TTC549 (cell line): ENCODE data around the gene CGN.
"Not testable (repeated sequence)": the region's sequence is repeated elsewhere in the genome, so short reads cannot be mapped to it uniquely, and the experiment has no call there.

ENCODE experiments used
- FAIRE-seq: peaks from 2 replicates; lab custom pipeline; 2012; peaks lifted over from hg19 to GRCh38; lab: Jason Lieb, UNC

CGN gene

DNA sequence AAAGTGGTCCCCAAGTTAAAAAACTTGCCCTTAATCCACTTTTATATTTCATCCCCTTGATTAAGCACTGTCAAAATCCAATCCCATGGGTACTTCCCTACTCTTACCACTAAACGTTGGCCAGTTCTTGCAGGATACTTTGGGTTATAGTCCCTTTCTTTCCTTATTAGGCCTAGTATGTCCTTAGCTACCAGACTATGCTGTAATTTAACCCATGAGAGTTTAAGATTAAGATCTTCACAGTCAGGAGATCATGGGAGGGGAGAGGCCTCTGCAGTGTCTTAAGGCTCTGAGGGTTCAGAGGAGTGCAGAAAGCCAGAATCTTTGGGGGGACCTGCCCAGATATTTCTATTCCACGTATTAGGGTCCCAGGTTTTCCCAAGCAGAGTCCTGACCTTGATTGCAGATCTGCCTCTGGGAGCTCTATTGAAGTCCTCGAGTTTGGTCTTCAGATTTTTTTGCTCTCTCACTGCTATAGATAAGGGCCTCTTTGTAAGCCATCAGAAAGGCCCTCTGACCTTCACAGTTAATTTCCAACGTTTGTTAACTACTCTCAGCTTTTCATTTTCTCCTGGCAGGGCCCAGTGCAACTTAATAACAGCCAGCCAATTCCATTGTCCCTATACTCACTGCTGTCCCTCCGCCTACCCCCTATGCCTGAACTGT, 9.0 kb upstream of the CGN start:
- FAIRE-seq: no peak

DNA sequence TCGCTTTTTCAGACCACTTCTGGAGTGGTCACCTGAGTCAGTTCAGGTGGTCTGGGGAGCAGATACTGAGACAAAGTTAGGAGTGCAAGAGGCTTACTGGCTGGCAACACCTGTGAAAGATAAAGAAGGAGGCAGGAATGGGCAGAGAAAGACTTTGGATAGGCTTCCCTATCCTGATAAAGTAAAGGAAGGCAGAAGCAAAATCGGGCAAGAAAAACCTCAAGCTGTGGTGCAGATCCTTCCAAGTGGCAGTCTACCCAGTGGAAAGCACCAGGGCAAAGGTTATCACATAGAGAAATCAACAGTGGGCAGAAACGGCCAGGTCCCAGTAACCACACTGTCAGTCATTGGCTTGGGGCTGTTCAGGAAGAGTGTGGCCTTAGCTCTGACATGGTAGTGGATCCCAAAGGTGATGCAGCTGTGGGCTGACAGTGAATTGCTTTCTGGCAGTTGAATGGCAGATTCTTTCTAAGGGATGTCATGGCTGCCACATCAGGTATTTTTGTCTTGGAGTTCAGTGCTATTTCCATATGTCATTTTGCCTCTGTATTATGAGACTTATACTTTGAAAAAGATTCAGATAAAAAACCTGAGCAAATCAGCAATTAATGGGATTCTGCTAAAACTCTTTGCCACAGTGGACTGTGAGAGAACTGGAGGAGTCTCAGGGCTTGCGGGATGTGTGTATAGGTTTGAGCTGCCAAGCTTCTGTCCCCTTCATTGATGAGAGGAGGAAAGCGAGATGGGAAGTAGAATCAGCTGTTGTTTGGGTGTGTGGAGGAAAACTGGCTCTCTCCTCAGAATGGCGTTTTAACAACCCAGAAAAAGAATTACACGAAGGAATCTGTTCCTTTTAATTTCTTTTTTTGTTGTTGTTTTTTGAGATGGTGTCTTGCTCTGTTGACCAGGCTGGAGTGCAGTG, 8.1 kb upstream of the CGN start:
- FAIRE-seq: no peak

DNA sequence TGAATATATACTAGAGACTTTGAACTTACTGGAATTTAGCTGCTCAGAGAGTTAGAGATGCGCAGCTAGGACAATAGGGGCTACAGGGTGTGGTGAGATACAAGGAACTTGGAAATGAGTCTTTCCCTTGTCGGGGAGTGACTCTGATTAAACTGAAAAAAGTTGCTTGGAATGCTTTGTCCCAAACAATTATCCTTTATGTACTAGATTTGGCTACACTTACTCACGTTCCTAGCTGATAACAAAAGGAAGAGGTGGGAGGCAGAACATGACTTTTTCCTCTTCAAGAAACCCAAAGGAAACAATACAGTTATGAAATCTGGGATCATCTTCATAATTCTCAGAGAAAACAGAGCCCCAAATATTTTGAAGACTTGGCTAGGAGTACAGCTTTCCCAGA, 6.9 kb upstream of the CGN start:
- FAIRE-seq: no peak

DNA sequence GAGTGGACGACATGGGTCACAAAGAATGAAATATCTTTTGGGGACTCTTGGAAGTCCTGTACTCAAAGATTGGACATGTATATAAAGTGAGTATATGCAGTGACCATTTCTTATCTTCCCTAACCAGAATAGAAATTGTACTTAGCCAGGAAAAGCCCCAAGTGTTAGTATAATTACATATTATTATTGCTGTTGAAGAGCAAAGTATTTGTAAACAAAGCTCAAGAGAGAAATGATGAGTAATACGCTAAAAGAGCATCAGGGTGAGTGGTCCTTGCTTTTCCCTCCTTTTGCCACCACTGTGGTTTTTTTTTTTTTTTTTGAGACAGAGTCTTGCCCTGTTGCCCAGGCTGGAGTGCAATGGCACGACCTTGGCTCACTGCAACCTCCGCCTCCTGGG, 6.4 kb upstream of the CGN start:
- FAIRE-seq: no peak

DNA sequence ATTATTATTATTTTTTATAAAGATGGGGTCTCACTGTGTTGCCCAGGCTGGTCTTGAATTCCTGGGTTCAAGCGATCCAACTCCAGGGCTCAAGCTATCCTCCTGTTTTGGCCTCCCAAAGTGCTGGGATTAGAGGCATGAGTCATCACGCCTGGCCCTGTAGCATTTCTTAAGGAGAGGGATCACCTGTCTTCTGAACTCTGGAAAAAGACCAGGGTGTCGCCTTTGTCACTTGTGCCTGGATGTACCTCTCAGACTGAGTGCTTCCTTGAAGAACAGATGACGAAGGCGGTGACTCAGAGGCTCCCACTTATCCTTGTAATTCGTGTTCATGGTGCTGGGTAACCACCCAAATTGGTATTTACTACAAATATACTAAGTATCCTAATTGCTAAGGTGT, 2.4 kb upstream of the CGN start:
- no peak for FAIRE-seq

- FAIRE-seq: no peak
Measured at GRCh38 chr1:151509350-151510019, 1.7 kb upstream of the CGN start.

- FAIRE-seq: no peak
Measured at GRCh38 chr1:151510020-151510405, 1.2 kb upstream of the CGN start.

DNA sequence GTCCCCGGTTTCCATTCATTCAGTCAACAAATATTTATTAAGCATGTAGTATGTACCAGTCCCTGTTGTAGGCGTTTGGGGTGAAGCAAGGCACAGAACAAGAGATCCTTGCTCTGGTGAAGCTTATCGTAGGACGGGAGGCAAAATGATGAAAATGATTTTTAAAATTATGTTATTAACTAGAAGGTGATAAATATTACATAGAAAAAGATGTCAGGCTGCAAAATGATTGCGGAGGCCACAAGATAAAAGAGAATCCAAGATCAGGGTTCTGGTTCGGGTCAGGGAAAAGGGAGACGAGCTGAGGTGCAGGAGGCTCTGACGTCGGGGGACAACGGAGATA, 602 bp upstream of the CGN start:
- FAIRE-seq: no peak

GRCh38 chr1:151511636-151512215, 539 bp downstream of the CGN start:
- FAIRE-seq: no peak

- no peak for FAIRE-seq
Measured at GRCh38 chr1:151512326-151512725, 1.1 kb downstream of the CGN start.

DNA sequence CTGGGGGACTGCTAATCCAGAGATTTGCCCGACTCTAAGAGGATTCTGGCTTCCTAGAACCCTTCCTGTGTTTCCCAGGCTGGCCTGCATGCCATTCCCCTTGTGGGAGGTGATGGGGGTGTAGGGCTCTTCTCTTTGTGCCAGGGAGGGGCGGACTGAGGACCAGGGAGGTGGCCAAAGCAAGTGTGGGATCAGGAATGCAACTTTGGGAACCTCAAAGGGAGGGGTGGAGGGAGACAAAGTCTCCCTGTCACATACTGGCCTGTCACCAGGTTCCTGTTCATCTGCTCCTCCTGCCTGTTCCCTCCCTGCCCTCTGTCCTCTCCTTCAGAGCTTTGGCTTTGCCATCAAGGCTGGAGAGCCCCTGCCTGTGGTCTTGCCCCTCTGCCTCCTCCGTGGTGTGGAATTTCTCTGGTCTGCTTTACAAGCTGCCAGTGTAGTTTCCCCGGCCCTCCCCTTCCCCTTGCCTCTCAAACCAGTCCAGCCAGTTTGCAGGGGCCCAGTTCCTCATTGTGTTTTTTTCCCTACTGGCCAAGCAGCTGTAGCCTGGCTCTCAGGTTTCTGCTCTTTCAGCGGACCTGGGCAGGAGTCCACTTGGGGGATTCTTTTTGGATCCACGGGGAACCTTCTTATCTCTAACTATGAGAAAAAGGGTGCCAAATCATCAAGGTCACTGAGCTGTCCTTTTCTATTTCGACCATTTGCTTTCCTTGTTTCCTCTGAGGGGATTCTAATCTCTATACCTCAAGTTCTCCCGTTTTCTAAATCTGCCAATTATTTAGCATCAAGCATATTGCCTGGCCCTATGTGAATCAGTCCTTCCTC, 1.8 kb downstream of the CGN start:
- no peak for FAIRE-seq

DNA sequence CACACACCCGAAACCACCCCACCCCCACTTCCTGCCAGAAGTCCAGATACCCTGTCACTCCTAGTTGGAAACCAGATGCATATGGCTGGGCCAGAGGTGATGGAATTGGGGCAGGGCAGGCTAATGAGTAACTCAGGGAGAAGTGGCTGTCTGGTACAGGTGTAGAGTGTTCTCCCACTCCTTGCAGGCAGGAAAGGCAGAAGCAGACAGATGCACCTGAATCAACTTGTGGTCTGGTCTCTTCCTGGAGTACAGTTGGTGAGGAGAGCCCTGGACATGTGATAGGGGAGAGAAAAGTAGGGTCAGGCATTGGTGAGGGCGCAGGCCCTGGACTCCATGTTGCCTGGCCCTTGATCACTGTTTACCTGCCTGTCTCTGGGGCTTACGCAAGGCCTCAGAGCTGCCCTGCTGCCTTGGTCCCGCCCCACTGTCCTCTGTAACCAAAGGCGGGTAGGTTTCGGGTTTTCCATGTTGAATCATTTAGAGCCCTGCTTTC, 2.5 kb downstream of the CGN start:
- no peak for FAIRE-seq

GRCh38 chr1:151514366-151514765, 3.2 kb downstream of the CGN start:
- FAIRE-seq: no peak

GRCh38 chr1:151515265-151515664, 4.1 kb downstream of the CGN start:
- no peak for FAIRE-seq

- FAIRE-seq: no peak
Measured at GRCh38 chr1:151516031-151516511, 4.9 kb downstream of the CGN start.

DNA sequence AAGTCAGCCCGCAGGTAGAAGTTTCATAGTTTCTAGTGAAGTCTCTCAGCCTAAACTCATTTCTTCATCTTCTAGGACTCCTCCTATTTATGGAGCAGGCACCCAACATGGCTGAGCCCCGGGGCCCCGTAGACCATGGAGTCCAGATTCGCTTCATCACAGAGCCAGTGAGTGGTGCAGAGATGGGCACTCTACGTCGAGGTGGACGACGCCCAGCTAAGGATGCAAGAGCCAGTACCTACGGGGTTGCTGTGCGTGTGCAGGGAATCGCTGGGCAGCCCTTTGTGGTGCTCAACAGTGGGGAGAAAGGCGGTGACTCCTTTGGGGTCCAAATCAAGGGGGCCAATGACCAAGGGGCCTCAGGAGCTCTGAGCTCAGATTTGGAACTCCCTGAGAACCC, 7.2 kb downstream of the CGN start:
- no peak for FAIRE-seq

DNA sequence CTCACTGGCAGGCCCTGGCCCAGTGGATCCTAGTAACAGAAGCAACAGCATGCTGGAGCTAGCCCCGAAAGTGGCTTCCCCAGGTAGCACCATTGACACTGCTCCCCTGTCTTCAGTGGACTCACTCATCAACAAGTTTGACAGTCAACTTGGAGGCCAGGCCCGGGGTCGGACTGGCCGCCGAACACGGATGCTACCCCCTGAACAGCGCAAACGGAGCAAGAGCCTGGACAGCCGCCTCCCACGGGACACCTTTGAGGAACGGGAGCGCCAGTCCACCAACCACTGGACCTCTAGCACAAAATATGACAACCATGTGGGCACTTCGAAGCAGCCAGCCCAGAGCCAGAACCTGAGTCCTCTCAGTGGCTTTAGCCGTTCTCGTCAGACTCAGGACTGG, 7.7 kb downstream of the CGN start:
- FAIRE-seq: no peak

- no peak for FAIRE-seq
Measured at GRCh38 chr1:151519667-151520066, 8.5 kb downstream of the CGN start.

- no peak for FAIRE-seq
Measured at GRCh38 chr1:151520359-151520758, 9.2 kb downstream of the CGN start.

DNA sequence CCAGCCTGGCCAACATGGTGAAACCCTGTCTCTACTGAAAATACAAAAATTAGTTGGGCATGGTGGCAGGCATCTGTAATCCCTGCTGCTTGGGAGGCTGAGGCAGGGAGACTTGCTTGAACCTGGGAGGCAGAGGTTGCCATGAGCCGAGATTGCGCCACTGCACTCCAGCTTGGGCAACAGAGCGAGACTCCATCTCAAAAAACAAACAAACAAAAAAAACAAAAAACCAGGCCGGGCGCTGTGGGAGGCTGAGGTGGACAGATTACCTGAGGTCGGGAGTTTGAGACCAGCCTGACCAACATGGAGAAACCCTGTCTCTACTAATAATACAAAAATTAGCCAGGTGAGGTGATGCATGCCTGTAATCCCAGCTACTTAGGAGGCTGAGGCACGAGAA, 11.2 kb downstream of the CGN start:
- FAIRE-seq: not testable (repeated sequence)

- FAIRE-seq: no peak
Measured at GRCh38 chr1:151523326-151523725, 12.1 kb downstream of the CGN start.

GRCh38 chr1:151524736-151525135, 13.5 kb downstream of the CGN start:
- no peak for FAIRE-seq
